ENCODE results near the gene GLTP.

DNA sequence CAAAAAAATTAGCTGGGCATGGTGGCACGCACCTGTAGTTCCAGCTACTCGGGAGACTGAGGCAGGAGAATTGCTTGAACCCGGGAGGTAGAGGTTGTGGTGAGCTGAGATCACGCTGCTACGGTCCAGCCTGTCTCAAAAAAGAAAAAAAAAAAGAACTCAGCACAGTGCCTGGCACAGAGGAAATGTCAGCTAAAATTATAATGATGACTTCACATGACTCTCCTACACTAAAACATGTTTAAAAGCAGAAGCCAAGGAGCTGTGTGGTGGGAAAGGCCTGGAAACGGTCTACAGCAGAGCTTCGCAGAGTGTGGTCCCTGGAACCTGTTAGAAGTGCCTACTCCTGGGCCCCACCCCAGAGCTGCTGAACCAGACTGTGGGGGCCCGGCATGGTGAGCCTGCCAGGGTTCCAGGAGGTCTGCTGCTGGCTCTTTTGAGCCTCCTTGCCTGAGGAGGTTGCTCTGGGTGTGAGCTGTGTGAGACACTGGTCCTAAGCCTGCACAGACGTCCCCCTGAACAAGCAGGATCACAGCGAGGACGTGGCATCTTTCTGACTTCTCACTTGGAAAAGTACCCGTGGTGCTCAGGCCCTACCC is 47.8 kb upstream of the GLTP start:
- TF ChIP-seq EZH2 (IDR thresholded peaks at IDR 0.05; ENCODE audit: borderline replicate concordance) (no peak), EZH2phosphoT487 (IDR thresholded peaks at IDR 0.05; ENCODE audit: low read depth, severe bottlenecking, unreplicated experiment) (no peak)
- TF ChIP-seq, protein P1, sequence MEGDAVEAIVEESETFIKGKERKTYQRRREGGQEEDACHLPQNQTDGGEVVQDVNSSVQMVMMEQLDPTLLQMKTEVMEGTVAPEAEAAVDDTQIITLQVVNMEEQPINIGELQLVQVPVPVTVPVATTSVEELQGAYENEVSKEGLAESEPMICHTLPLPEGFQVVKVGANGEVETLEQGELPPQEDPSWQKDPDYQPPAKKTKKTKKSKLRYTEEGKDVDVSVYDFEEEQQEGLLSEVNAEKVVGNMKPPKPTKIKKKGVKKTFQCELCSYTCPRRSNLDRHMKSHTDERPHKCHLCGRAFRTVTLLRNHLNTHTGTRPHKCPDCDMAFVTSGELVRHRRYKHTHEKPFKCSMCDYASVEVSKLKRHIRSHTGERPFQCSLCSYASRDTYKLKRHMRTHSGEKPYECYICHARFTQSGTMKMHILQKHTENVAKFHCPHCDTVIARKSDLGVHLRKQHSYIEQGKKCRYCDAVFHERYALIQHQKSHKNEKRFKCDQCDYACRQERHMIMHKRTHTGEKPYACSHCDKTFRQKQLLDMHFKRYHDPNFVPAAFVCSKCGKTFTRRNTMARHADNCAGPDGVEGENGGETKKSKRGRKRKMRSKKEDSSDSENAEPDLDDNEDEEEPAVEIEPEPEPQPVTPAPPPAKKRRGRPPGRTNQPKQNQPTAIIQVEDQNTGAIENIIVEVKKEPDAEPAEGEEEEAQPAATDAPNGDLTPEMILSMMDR (IDR thresholded peaks at IDR 0.05; ENCODE audit: poor library complexity) = no peak
